MM.1S (cell line): Measurements from ENCODE around the gene ERICH3.

Experiments used
- DNase-seq: peaks from one replicate; pipeline ENCODE4 v3.0.0-alpha.2; 2015
- H2AFZ ChIP-seq: fragments of 300-600 bp; sonication (generic); 2 replicates; pipeline ENCODE4 v1.6.0; 2016; ENCODE audit warnings: antibody characterized with exemption, low read length
- H3F3A ChIP-seq: fragments of 300-600 bp; sonication (generic); 2 replicates; pipeline ENCODE4 v1.6.1; 2016; ENCODE audit warnings: mild to moderate bottlenecking, antibody characterized with exemption, low read length, moderate library complexity, mixed read lengths; ENCODE audit not compliant: insufficient read depth
- H3K27ac ChIP-seq: fragments of 300-600 bp; sonication (generic); 2 replicates; pipeline ENCODE4 v1.5.1; 2016; ENCODE audit warnings: mild to moderate bottlenecking, low read length
- H3K27me3 ChIP-seq: fragments of 300-600 bp; sonication (generic); replicated peaks from 2 replicates; pipeline ENCODE4 v1.6.0; 2016; ENCODE audit warnings: low read length; ENCODE audit not compliant: insufficient read depth
- H3K36me3 ChIP-seq: fragments of 300-600 bp; sonication (generic); replicated peaks from 2 replicates; pipeline ENCODE4 v1.6.1; 2016; ENCODE audit warnings: mild to moderate bottlenecking, low read length, mixed read lengths; ENCODE audit not compliant: insufficient read depth
- H3K4me1 ChIP-seq: fragments of 300-600 bp; sonication (generic); 2 replicates; pipeline ENCODE4 v1.6.1; 2016; ENCODE audit warnings: low read length, mixed read lengths
- H3K4me2 ChIP-seq: fragments of 300-600 bp; sonication (generic); 2 replicates; pipeline ENCODE4 v1.6.0; 2016; ENCODE audit warnings: low read depth, low read length
- H3K4me3 ChIP-seq: fragments of 300-600 bp; sonication (generic); 2 replicates; pipeline ENCODE4 v1.5.1; 2016; ENCODE audit warnings: low read length, mixed read lengths
- H3K79me2 ChIP-seq: fragments of 300-600 bp; sonication (generic); 2 replicates; pipeline ENCODE4 v1.6.1; 2016; ENCODE audit warnings: mixed run types, low read length, mixed read lengths
- H3K9ac ChIP-seq: fragments of 300-600 bp; sonication (generic); 2 replicates; pipeline ENCODE4 v1.6.1; 2016; ENCODE audit warnings: low read length, mixed read lengths
- H3K9me2 ChIP-seq: fragments of 300-600 bp; sonication (generic); replicated peaks from 2 replicates; pipeline ENCODE4 v1.6.1; 2016; ENCODE audit warnings: mild to moderate bottlenecking, low read length, mixed read lengths; ENCODE audit not compliant: insufficient read depth
- H3K9me3 ChIP-seq: fragments of 300-600 bp; sonication (generic); replicated peaks from 2 replicates; pipeline ENCODE4 v1.6.1; 2016; ENCODE audit warnings: mild to moderate bottlenecking, low read length, mixed read lengths; ENCODE audit not compliant: insufficient read depth
- H4K20me1 ChIP-seq: fragments of 300-600 bp; sonication (generic); 2 replicates; pipeline ENCODE4 v1.6.1; 2016; ENCODE audit warnings: mild to moderate bottlenecking, low read length, moderate library complexity, mixed read lengths; ENCODE audit not compliant: insufficient read depth
- CTCF ChIP-seq: fragments of 300-600 bp; sonication (generic); IDR thresholded peaks from 2 replicates; pipeline ENCODE4 v1.5.1; 2016; ENCODE audit warnings: antibody characterized with exemption, low read length, mixed read lengths
- EZH2 ChIP-seq: fragments of 300-600 bp; sonication (generic); optimal IDR thresholded peaks from 2 replicates; pipeline ENCODE3; 2017; ENCODE audit warnings: low read depth, mild to moderate bottlenecking, antibody characterized with exemption, low read length, mixed read lengths
- EZH2phosphoT487 ChIP-seq: fragments of 300-600 bp; sonication (generic); IDR thresholded peaks from 2 replicates; pipeline ENCODE4 v1.6.1; 2018; ENCODE audit warnings: antibody characterized with exemption, low read length

ERICH3 gene

DNA sequence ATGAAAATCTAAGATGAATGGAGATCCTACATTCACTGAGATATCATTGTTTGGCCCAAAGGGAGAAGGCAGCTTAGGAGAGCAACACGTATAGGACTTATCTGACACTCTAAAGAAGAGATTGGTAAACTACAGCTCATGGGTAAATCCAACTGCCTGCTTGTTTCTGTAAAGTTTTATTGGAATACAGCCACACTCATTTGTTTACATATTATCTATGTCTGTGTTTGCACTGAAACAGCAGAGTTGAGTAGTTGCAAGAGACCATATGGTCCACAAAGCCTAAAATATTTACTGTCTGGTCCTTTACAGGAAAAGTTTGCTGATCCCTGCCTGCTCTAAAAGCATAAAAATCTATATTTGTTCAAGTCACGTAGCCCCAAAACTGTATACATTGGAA, 146.9 kb downstream of the ERICH3 start:
- H3K9ac ChIP-seq = no peak overlapping the region
- DNase-seq = no peak
- no peak overlapping the region for H3K4me3 ChIP-seq

DNA sequence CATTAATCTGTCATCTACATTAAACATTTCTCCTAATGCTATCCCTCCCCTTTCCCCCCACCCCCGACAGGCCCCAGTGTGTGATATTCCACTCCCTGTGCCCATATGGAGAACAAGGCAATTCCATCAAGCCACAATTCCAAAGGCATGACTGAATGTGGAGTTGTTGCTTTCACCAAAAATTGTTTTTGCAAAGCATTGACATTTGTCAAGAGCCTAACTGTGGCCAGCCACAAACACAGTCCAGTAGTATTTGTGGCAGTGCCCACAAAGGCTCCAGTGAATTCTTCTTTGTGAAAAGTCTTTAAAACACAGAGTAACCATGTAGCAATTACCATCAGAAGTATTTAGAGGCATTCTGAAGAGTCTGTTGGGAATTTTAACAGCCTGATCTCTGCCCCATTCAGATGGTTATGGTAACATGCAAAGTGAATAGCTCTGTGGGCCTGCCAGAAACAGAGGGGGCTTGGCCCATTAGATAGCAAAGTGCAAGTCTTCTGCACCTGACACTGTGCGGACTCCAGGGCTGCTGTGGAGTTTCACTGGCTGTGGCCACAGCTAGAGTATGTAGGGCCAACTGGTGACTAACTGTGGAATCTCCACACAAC, 149.6 kb downstream of the ERICH3 start:
- no peak overlapping the region for H3K4me3 ChIP-seq
- H3K9me2 ChIP-seq = no peaks in the 10 kb centered on the region
- no peaks in the 10 kb centered on the region for H3K79me2 ChIP-seq
- no peaks in the 10 kb centered on the region for H3K27me3 ChIP-seq
- H4K20me1 ChIP-seq = no peaks in the 10 kb centered on the region
- H3K4me2 ChIP-seq = no peak overlapping the region
- H3K36me3 ChIP-seq = no peaks in the 10 kb centered on the region
- no peaks in the 10 kb centered on the region for H3F3A ChIP-seq
- TF ChIP-seq CTCF (no peak), EZH2phosphoT487 (no peak), EZH2 (no peak)
- no peak overlapping the region for H3K27ac ChIP-seq
- H2AFZ ChIP-seq = no peak overlapping the region
- no peaks in the 10 kb centered on the region for H3K4me1 ChIP-seq
- no peaks in the 10 kb centered on the region for H3K9me3 ChIP-seq
- DNase-seq = no peak
- no peak overlapping the region for H3K9ac ChIP-seq

More for the DNA sequence above, 146.9 kb downstream of the ERICH3 start:
- H3K27me3 ChIP-seq = no peaks in the 10 kb centered on the region
- H3K27ac ChIP-seq = no peak overlapping the region
- H3K79me2 ChIP-seq = no peaks in the 10 kb centered on the region
- no peak overlapping the region for H3K4me2 ChIP-seq
- H3F3A ChIP-seq = no peaks in the 10 kb centered on the region
- TF ChIP-seq EZH2phosphoT487 (no peak), EZH2 (no peak), CTCF (no peak)
- no peak overlapping the region for H2AFZ ChIP-seq
- no peaks in the 10 kb centered on the region for H4K20me1 ChIP-seq
- no peaks in the 10 kb centered on the region for H3K9me3 ChIP-seq
- H3K4me1 ChIP-seq = no peaks in the 10 kb centered on the region
- H3K36me3 ChIP-seq = no peaks in the 10 kb centered on the region
- H3K9me2 ChIP-seq = no peaks in the 10 kb centered on the region

GRCh38 chr1:74522148-74522547, 151.4 kb downstream of the ERICH3 start:
- Histone ChIP-seq H3K9me2 (no peaks in the 10 kb centered on the region), H3K9ac (no peak overlapping the region), H3K9me3 (no peaks in the 10 kb centered on the region), H3K4me1 (peaks cover 13% of the 10 kb centered on the region), H3K4me3 (no peak overlapping the region), H4K20me1 (no peaks in the 10 kb centered on the region), H3F3A (peaks cover 14% of the 10 kb centered on the region), H3K27me3 (no peaks in the 10 kb centered on the region), H2AFZ (no peak overlapping the region), H3K79me2 (no peaks in the 10 kb centered on the region), H3K27ac (no peak overlapping the region), H3K4me2 (no peak overlapping the region), H3K36me3 (no peaks in the 10 kb centered on the region)
- TF ChIP-seq EZH2 = no peak
- TF ChIP-seq CTCF = no peak
- no peak for TF ChIP-seq EZH2phosphoT487
- DNase-seq = no peak
